ENCODE measurements around the gene TERB1.

TERB1 gene, protein sequence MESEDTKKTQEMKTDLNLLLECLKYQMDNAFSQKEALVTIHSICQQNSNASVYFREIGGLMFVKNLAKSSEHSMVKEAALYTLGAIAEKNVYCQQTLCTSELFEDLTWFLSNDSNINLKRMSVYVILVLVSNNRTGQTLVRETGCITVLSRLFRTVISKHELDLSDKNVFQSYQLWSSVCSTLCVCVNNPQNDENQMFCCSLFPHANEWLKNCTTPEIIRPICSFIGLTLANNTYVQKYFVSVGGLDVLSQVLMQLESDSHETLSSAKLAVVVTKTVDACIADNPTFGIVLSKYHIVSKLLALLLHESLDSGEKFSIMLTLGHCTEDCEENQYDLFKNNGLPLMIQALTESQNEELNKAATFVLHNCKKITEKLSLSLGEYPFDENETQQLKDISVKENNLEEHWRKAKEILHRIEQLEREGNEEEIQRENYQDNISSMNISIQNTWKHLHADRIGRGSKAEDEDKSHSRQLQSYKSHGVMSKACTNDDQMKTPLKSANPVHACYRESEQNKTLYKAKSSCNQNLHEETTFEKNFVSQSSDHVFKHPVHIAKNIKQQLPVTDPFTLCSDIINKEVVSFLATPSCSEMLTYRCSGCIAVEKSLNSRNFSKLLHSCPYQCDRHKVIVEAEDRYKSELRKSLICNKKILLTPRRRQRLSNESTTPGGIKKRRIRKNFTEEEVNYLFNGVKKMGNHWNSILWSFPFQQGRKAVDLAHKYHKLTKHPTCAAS

GRCh38 chr16:66801320-66802105 lies at the start of gene TERB1:
TSS of gene TERB1 (minus strand) at chr16:66801584. CDS start at chr16:66796798, 4,786 bp downstream.
- DNase-seq (ENCODE audit: low read depth) = no peak
- H3K4me3 ChIP-seq (ENCODE audit: low read depth, low read length) = no peak within 1 kb of the TSS
- TF ChIP-seq MAX (IDR thresholded peaks at IDR 0.05; ENCODE audit: low read depth, low read length) = no peak

GRCh38 chr16:66850115-66850815 lies 48.9 kb upstream of the TERB1 start:
- no peak overlapping the region for H3K4me3 ChIP-seq (ENCODE audit: low read depth, low read length)
- TF ChIP-seq MAX (IDR thresholded peaks at IDR 0.05; ENCODE audit: low read depth, low read length) (no peak), POLR2A (IDR thresholded peaks at IDR 0.05; ENCODE audit: extremely low read depth, insufficient read length) (no peak), CTCF (IDR thresholded peaks at IDR 0.05; ENCODE audit: low read depth, low read length) (no peak), MYC (IDR thresholded peaks at IDR 0.05; ENCODE audit: low read depth, low read length) (no peak)
- DNase-seq (ENCODE audit: low read depth) = no peak

GRCh38 chr16:66849549-66849948 lies 48.2 kb upstream of the TERB1 start:
- no peak for DNase-seq (ENCODE audit: low read depth)
- TF ChIP-seq CTCF (IDR thresholded peaks at IDR 0.05; ENCODE audit: low read depth, low read length) = no peak
- TF ChIP-seq MYC (IDR thresholded peaks at IDR 0.05; ENCODE audit: low read depth, low read length) = no peak
- TF ChIP-seq MAX (IDR thresholded peaks at IDR 0.05; ENCODE audit: low read depth, low read length) = no peak
- no peak for TF ChIP-seq POLR2A (IDR thresholded peaks at IDR 0.05; ENCODE audit: extremely low read depth, insufficient read length)
- no peak overlapping the region for H3K4me3 ChIP-seq (ENCODE audit: low read depth, low read length)

DNA sequence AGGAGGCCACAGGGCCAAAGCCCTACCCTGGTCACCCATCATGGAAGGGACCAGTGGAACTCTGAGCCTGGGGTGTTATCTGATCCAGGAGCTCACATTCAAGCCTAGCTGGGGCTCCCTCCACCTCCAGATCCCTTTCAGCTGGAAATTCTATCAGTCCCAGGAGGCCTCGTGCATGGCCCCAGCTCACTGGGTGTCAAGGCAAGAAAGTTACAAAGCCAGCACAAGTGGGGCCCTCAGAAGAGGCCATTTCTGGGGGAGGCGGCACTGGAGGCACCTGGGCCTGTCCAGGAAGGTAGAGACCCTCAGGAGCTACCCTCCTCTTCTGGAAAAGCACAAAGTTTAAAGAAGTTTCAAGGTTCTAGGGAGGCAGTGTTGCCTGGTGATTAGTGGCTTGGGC lies 47.6 kb upstream of the TERB1 start:
- no peak for TF ChIP-seq POLR2A (IDR thresholded peaks at IDR 0.05; ENCODE audit: extremely low read depth, insufficient read length)
- TF ChIP-seq CTCF (IDR thresholded peaks at IDR 0.05; ENCODE audit: low read depth, low read length) = no peak
- no peak for TF ChIP-seq MAX (IDR thresholded peaks at IDR 0.05; ENCODE audit: low read depth, low read length)
- no peak for TF ChIP-seq MYC (IDR thresholded peaks at IDR 0.05; ENCODE audit: low read depth, low read length)
- no peak for DNase-seq (ENCODE audit: low read depth)
- H3K4me3 ChIP-seq (ENCODE audit: low read depth, low read length) = no peak overlapping the region

- TF ChIP-seq MYC (IDR thresholded peaks at IDR 0.05; ENCODE audit: low read depth, low read length) = no peak
- no peak for TF ChIP-seq POLR2A (IDR thresholded peaks at IDR 0.05; ENCODE audit: extremely low read depth, insufficient read length)
- no peak overlapping the region for H3K4me3 ChIP-seq (ENCODE audit: low read depth, low read length)
- DNase-seq (ENCODE audit: low read depth) = no peak
Measured at GRCh38 chr16:66848172-66848571, 46.8 kb upstream of the TERB1 start.

DNA sequence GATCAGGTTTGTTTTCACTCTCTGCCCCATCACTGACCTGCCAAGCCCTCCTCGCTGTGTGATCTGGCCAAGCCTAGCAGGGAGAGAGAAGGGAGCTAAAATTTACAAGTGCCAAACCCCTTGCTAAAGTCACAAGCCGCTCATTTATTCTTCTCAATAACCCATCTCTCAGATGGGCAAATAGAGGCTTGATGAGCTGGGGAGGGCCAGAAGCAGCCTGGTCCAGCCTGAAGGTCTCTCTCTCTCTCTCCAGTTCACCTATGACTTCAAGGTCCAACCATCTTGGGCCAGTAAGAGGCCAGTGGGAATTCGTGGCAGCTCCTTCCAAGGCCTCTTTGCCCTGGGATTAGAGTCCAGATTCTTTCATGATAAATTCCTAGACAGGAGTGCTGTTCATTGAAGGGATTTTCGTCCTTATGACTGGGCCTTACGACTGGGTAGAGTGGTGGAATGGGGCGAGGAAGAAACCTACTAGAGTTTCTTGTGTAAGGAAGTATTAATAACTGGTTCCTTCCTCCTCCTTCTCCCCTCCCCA lies 46.2 kb upstream of the TERB1 start:
- TF ChIP-seq CTCF (IDR thresholded peaks at IDR 0.05; ENCODE audit: low read depth, low read length) = no peak
- no peak for TF ChIP-seq MAX (IDR thresholded peaks at IDR 0.05; ENCODE audit: low read depth, low read length)
- TF ChIP-seq MYC (IDR thresholded peaks at IDR 0.05; ENCODE audit: low read depth, low read length) = no peak
- no peak for TF ChIP-seq POLR2A (IDR thresholded peaks at IDR 0.05; ENCODE audit: extremely low read depth, insufficient read length)
- no peak overlapping the region for H3K4me3 ChIP-seq (ENCODE audit: low read depth, low read length)
- DNase-seq (ENCODE audit: low read depth) = no peak
